ENCODE measurements around the gene MADCAM1.

- TF ChIP-seq CTCF (IDR thresholded peaks at IDR 0.05) (no peak), POLR2A (IDR thresholded peaks at IDR 0.05) (no peak)
These were observed 2.2 kb downstream of the MADCAM1 start for GRCh38 chr19:498511-498891.

Data from thyroid gland (tissue), 4 donors.